T1000 (cell line): Measurements from ENCODE around the gene KCTD1.

Source experiments
- DNase-seq: peaks from one replicate; lab custom pipeline; 2025; ENCODE audit warnings: mixed read lengths; lab: John Stamatoyannopoulos, UW

The KCTD1 gene

GRCh38 chr18:26425148-26425531 lies 123.2 kb downstream of the KCTD1 start:
- no peak for DNase-seq

- no peak for DNase-seq
Measured at GRCh38 chr18:26424428-26425147, 123.8 kb downstream of the KCTD1 start.

GRCh38 chr18:26422472-26423162 lies 125.7 kb downstream of the KCTD1 start:
- DNase-seq, result no peak

- no peak for DNase-seq
Measured at GRCh38 chr18:26421931-26422330, 126.4 kb downstream of the KCTD1 start.

GRCh38 chr18:26421503-26421902 lies 126.8 kb downstream of the KCTD1 start:
- no peak for DNase-seq

- no peak for DNase-seq
Measured at GRCh38 chr18:26419746-26420145, 128.6 kb downstream of the KCTD1 start.

GRCh38 chr18:26418225-26418624 lies 130.1 kb downstream of the KCTD1 start:
- no peak for DNase-seq

GRCh38 chr18:26417190-26417589 lies 131.2 kb downstream of the KCTD1 start:
- DNase-seq, result no peak

GRCh38 chr18:26416652-26417150 lies 131.7 kb downstream of the KCTD1 start:
- no peak for DNase-seq

- no peak for DNase-seq
Measured at GRCh38 chr18:26415631-26416030, 132.7 kb downstream of the KCTD1 start.

- no peak for DNase-seq
Measured at GRCh38 chr18:26414901-26415440, 133.4 kb downstream of the KCTD1 start.

GRCh38 chr18:26409091-26409490 lies 139.3 kb downstream of the KCTD1 start:
- no peak for DNase-seq

- DNase-seq, result no peak
Measured at GRCh38 chr18:26407736-26408601, 140.4 kb downstream of the KCTD1 start.

- DNase-seq, result no peak
Measured at GRCh38 chr18:26406854-26407517, 141.4 kb downstream of the KCTD1 start.

GRCh38 chr18:26406324-26406723 lies 142.0 kb downstream of the KCTD1 start:
- no peak for DNase-seq

GRCh38 chr18:26405190-26405801 lies 143.1 kb downstream of the KCTD1 start:
- no peak for DNase-seq
